Coronary artery (tissue), 2 donors: ENCODE measurements around the gene PPWD1.

Source experiments
- DNase-seq: peaks from one replicate; pipeline ENCODE4 v3.0.0-alpha.2; 2017; ENCODE audit warnings: low spot score
- H3K27ac ChIP-seq, 2 donors: fragments of 200-600 bp; sonication (generic); one replicate each; pipeline ENCODE4 v1.5.1; 2016 to 2019
- H3K4me3 ChIP-seq: fragments of 200-600 bp; sonication (generic); 2 replicates; pipeline ENCODE4 v1.5.1; 2016; ENCODE audit warnings: mild to moderate bottlenecking, moderate library complexity
- TF ChIP-seq, protein P1 (sequence below): fragments of 200-600 bp; sonication (generic); IDR thresholded peaks from one replicate; pipeline ENCODE4 v1.5.1; 2019; ENCODE audit warnings: antibody characterized with exemption

Gene PPWD1

DNA sequence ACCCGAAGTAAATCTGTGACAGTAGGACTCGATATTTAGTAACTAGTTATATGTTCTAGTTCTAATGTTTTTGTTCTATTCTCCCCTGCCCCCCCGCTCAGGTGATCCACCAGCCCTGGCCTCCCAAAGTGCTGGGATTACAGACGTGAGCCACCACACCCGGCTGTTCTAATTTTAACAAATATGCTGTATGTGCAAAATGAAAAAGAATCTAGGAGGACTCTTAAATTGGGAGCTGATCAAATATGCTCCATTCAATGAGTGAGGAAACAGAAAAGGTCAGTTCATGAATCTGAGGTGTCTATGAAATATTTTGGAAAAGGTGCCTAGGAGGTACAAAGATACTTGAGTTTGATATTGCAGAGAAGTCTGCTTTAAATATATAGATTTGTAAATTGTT lies 17.0 kb upstream of the PPWD1 start:
- TF ChIP-seq, protein P1, sequence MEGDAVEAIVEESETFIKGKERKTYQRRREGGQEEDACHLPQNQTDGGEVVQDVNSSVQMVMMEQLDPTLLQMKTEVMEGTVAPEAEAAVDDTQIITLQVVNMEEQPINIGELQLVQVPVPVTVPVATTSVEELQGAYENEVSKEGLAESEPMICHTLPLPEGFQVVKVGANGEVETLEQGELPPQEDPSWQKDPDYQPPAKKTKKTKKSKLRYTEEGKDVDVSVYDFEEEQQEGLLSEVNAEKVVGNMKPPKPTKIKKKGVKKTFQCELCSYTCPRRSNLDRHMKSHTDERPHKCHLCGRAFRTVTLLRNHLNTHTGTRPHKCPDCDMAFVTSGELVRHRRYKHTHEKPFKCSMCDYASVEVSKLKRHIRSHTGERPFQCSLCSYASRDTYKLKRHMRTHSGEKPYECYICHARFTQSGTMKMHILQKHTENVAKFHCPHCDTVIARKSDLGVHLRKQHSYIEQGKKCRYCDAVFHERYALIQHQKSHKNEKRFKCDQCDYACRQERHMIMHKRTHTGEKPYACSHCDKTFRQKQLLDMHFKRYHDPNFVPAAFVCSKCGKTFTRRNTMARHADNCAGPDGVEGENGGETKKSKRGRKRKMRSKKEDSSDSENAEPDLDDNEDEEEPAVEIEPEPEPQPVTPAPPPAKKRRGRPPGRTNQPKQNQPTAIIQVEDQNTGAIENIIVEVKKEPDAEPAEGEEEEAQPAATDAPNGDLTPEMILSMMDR: no peak
- no peak overlapping the region for H3K4me3 ChIP-seq
- no peak for DNase-seq
- no peak overlapping the region for H3K27ac ChIP-seq

DNA sequence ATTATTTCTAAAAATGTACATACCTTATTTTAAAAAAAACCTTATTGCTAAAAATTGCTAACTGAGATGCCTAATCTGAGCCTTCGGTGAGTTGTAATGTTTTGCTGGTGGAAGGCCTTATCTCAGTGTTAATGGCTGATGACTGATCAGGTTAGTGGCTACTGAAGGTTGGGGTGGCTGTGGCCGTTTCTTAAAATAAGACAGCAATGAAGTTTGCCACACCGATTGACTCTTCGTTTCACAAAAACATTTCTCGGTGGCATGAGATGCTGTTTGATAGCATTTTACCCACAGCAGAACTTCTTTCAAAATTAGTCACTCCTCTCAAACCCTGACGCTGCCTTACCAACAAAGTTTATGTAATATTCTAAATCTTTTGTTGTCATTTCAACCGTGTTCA lies 14.8 kb upstream of the PPWD1 start:
- TF ChIP-seq, protein P1: no peak
- no peak for DNase-seq
- Histone ChIP-seq H3K27ac (no peak overlapping the region), H3K4me3 (no peak overlapping the region)

DNA sequence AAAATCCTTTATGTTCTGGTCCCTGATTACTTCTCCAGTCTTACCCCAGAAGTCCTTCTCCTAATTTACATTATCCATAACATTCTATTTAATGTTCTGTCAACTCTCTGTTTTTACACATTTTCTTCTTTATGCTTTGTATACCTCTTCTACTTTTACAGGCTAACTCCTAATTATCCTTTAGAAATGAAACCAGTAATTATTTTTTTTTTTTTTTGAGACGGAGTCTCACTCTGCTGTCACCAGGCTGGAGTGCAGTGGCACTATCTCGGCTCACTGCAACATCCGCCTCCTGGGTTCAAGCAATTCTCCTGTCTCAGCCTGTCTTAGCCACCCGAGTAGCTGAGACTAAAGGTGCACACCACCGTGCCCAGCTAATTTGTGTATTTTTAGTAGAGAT lies 9.2 kb upstream of the PPWD1 start:
- no peak overlapping the region for H3K4me3 ChIP-seq
- no peak for DNase-seq
- TF ChIP-seq, protein P1: no peak
- H3K27ac ChIP-seq: no peak overlapping the region

DNA sequence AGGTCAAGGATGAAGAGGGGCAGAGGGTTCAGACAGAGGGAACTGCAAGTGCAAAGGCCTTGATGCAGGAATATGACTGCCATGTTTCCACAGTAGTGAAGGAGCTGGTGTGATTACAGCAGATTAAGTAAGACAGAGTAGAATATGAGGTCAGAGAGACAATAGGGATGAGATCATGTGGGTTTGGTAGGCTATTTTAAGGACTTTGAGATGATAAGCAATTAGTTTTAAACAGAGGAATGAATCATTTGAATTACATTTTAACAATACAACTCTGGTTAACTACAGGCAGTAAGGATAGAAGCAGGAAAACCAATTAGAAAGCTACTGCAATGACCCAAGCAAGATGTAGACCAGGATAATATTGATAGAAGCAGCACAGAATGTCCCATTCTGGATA lies 7.8 kb upstream of the PPWD1 start:
- TF ChIP-seq, protein P1: no peak
- no peak for DNase-seq
- Histone ChIP-seq H3K4me3 (no peak overlapping the region), H3K27ac (no peak overlapping the region)

DNA sequence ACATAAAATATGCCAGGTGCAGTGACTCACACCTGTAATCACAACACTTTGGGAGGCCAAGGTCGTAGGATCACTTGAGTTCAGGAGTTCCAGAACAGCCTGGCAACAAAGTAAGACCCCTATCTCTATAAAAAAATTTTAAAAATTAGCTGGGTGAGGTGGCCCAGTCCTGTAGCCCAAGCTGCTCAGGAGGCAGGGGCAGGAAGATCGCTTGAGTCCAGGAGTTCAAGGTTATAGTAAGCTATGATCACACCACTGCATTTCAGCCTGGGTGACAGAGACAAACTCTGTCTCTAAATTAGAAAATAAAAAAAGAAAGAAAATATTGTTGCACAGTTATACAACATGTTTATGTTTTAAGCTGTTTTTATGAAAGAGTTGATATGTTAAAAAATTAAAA lies 6.9 kb upstream of the PPWD1 start:
- H3K4me3 ChIP-seq: no peak overlapping the region
- no peak overlapping the region for H3K27ac ChIP-seq
- TF ChIP-seq, protein P1: no peak
- no peak for DNase-seq

DNA sequence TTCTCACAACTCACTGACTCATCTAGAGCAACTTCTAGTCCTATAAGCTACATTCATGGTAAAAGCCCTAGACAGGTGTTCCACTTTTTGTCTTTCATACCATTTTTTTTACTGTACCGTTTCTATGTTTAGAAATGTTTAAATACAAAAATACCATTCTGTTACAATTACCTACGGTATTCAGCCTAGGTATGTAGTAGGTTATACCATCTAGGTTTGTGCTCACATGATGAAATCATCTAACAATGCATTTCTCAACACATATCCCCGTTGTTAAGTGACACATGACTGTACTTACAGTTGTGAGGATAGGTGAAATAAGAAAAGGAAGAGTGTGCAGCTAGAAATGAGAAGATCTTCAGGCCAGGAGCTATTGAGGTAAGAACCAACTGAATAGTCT lies 6.4 kb upstream of the PPWD1 start:
- Histone ChIP-seq H3K27ac (no peak overlapping the region), H3K4me3 (no peak overlapping the region)
- DNase-seq: no peak
- TF ChIP-seq, protein P1: no peak

DNA sequence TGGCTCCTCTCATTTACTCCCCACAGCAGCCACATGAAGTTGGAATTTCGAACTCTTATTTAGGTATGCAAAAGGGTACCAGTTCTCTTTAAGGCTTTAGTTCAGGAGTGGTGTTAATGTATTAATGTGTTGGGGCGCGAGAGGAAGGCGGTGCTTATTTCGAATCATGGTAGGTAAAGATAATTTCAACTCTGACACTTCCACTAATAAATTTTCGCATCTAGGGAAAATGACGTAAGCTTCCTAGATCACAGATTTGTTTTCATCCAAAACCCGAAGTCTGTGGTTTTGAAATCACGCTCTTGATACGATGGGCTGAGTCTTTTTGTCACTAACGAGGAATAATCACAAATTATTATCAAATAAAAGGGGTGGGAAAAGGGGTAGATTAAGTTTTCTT lies 681 bp downstream of the PPWD1 start:
- DNase-seq: no peak
- H3K27ac ChIP-seq: peak overlapping the region; percentile 61 to 84
- H3K4me3 ChIP-seq: peak overlapping the region; percentile 83
- TF ChIP-seq, protein P1: no peak
